HFF-Myc (cell line): Measurements from ENCODE around the gene EIF1B.

Source experiments
- DNase-seq: peaks from one replicate; pipeline ENCODE4 v3.0.0-alpha.2; 2011; ENCODE audit warnings: low read depth; ENCODE audit errors: extremely low read depth
- H3K4me3 ChIP-seq: replicated peaks from 2 replicates; pipeline ENCODE4 v1.5.1; 2011; ENCODE audit warnings: low read depth, mild to moderate bottlenecking, control low read depth, low read length
- TF ChIP-seq, protein P1 (sequence below): IDR thresholded peaks from 2 replicates; pipeline ENCODE4 v1.5.1; 2012; ENCODE audit warnings: mild to moderate bottlenecking, low read depth, low read length, control low read depth; ENCODE audit errors: missing control alignments

EIF1B gene

DNA sequence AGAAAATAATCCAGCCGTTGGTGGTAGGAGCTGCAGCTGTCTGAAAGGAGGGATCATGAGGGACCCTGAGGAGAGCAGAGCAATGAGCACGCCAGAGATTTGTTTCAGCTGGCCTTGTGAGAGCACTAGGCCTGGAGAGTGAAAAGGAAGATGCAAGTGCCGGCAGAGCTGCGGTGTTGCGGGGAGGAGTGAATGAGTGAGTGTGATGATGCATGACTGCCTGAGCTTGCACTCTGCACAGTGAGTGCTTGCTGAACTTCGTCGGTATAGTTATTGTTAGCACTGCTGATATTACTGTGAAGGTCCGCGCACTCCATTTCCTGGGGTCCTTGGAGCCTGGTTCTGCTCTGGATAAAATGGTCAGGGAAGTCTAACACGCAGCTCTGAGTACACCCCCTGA, 23.2 kb downstream of the EIF1B start:
- TF ChIP-seq, protein P1, sequence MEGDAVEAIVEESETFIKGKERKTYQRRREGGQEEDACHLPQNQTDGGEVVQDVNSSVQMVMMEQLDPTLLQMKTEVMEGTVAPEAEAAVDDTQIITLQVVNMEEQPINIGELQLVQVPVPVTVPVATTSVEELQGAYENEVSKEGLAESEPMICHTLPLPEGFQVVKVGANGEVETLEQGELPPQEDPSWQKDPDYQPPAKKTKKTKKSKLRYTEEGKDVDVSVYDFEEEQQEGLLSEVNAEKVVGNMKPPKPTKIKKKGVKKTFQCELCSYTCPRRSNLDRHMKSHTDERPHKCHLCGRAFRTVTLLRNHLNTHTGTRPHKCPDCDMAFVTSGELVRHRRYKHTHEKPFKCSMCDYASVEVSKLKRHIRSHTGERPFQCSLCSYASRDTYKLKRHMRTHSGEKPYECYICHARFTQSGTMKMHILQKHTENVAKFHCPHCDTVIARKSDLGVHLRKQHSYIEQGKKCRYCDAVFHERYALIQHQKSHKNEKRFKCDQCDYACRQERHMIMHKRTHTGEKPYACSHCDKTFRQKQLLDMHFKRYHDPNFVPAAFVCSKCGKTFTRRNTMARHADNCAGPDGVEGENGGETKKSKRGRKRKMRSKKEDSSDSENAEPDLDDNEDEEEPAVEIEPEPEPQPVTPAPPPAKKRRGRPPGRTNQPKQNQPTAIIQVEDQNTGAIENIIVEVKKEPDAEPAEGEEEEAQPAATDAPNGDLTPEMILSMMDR: no peak
- no peak for DNase-seq
- H3K4me3 ChIP-seq: no peak overlapping the region

- no peak overlapping the region for H3K4me3 ChIP-seq
- TF ChIP-seq, protein P1: no peak
- DNase-seq: no peak
These were observed 23.9 kb downstream of the EIF1B start for GRCh38 chr3:40333416-40333815.

DNA sequence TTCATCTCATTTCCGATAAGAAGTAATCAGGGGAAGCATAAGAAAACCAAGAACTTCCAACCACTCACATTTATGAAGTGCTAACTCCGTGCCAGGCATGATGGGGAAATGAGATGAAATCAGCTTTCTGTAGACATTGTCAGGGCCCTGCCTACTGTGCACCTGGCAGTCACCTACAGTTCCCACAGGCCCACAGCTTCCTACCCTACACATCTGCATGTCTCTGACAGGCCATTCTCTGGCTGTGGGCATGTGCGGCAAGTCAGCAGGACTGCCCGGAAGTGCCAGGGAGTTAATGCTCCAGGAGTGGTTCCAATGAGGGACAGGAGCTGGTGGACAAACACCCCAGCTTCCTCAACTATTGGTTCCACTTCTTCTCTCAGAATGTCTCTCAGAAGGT, 24.3 kb downstream of the EIF1B start:
- TF ChIP-seq, protein P1: no peak
- H3K4me3 ChIP-seq: no peak overlapping the region

DNA sequence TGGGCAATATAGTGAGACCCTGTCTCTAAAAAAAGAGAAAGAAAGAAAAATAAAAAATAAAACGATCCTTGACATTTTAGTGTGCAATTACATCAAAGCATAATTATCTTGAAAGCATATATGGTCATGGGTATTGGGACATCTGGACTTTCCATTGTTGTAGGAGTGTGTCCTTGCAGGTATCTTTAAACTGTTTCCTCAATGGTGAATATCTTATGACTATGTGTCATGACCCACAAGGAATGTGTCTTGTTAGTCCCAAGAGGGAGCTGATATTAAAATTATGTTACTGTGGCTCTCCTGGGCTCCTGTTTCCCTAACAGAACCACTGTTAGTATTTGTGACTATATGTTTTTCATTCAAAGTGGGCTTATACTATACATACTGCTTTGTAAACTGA, 26.6 kb downstream of the EIF1B start:
- DNase-seq: no peak
- no peak overlapping the region for H3K4me3 ChIP-seq
- TF ChIP-seq, protein P1: no peak

More for the DNA sequence above, 24.3 kb downstream of the EIF1B start:
- DNase-seq: no peak

DNA sequence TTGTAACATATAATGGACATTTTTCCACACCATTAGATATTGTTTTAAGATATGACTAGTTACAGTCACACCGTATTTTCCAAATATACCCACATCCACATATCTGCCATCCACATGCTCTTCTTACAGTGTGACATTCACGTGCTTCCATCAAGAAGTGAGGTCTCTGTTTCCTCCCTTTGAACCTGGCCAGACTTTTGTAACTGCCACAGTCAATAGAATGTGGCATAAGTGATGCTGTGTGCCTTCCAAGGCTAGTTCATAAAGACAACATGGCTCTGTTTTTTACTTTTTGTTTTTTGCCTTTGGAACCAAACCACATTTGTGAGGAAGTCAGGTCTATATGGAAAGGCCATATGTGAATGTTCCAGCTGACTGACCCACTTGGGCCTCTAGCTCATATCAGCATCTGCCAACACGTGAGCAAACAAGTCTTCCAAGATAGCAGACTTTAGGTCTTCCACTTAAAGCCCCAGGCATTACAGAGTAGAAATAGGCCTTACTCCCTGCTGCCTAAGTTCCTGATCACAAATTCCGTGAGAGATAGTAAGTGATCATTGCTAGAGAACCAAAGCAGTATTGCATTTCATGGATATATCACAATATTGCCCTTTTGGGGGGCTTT, 27.1 kb downstream of the EIF1B start:
- H3K4me3 ChIP-seq: no peak overlapping the region
- TF ChIP-seq, protein P1: no peak
- no peak for DNase-seq

DNA sequence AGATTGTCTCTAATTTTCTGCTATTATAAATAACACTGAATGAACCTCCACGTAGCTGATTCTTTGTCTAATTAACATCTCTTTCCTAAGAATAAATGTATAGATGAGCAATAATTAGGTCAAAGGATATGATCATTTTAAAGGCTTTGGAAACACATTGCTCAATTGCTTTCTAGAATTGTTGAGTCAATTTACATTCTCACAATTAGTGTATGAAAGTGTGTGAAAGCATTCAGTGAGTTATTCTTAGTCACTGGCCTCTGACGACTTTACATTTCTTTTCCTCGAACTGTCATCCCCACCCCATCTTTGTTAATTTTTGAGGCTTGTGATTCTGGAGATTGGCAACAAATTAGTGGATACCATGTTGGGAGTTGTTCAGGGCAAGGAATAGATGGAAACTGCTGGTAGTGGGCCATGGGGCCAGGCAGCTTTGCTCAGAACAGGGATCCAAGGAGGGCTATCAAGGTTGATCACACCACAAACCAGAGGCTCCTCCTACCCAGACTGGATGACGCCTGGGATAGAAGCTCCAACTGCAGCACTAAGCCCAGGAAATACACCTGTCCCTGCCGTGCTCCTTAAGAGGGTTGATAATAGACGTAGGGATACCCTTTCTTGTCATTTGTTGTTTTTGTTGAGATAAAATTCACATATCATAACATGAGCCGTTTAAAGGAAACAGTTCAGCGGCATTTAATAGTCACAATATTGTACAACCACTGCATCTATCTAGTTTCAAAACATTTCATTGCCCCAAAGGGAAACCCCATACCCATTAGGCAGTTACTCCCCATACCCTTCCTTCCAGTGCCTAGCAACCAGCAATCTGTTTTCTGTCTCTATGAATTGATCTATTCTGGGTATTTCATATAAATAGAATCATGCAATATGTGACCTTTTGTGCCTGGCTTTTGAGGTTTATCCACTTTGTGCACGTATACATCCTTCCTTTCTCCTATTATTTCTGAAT, 27.9 kb downstream of the EIF1B start:
- H3K4me3 ChIP-seq: no peak overlapping the region
- no peak for DNase-seq
- TF ChIP-seq, protein P1: no peak
